ENCODE measurements around the gene MYH16. TPM values are rescaled to one million over a fixed set of nuclear protein-coding genes. Genes with fewer than 3 reads are reported as not detected.

MYH16 gene
- total and polyA plus RNA-seq, 9 of the 15 experiments (the other 6 are each of a cell fraction or from before 2014, with no cell fraction given) = 0.09 TPM; not detected in 8

DNA sequence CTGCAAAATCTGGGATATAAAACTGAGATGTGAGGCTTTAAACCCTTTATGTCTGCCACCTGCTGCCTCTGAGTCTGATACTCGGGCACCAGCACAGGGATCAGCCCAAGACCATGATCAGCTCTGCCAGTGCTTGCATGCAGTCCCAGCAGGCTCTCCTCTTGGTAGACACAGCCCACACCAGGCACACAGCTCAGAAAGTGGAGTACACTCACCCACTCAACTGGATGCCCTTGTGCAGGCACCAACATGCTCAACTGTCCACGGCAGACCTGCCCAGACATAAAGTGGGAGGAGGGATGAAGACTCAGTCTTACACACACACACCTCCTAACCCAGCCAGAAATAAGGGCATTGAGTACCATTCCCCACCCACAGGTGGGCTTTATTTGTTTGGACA lies 18.2 kb upstream of the MYH16 start:
- H4K20me1 ChIP-seq (replicated peaks; ENCODE audit: control insufficient read depth, insufficient read depth, low read length) = no peaks in the 10 kb centered on the region
- intact Hi-C loops (cut with micrococcal nuclease) = no loop called here
- no TSS peak for BruUV-seq (replicated peaks)
- no peak for ATAC-seq
- 0% methylated on average over 2 of the region's 2 CpGs for WGBS (ENCODE audit: insufficient coverage, low coverage, missing lambda C conversion rate)
- no peak overlapping the region for H2AFZ ChIP-seq (ENCODE audit: low read depth, low read length)
- no peaks in the 10 kb centered on the region for H3K36me3 ChIP-seq (ENCODE audit: control insufficient read depth, insufficient read depth, low read length)
- no peak for DNase-seq (ENCODE audit: extremely low read depth in 1 of 4, low spot score in 3 of 4)
- in situ Hi-C loops (cut with MboI) = no loop called here
- H3K4me1 ChIP-seq (replicated peaks in 1 of 2; ENCODE audit: control insufficient read depth in 2 of 2, insufficient read depth in 2 of 2, low read length in 2 of 2) = no peaks in the 10 kb centered on the region; a peak in 1 of 5 replicates
- no peak overlapping the region for H3K9ac ChIP-seq (ENCODE audit: insufficient read depth in 1 of 2, low read depth in 2 of 2, low read length in 2 of 2)
- no peaks in the 10 kb centered on the region for H3K79me2 ChIP-seq (ENCODE audit: control insufficient read depth, insufficient read depth, low read length)
- H3K9me1 ChIP-seq (ENCODE audit: control insufficient read depth, insufficient read depth, low read length) = no peaks in the 10 kb centered on the region
- no peak overlapping the region for H3K27ac ChIP-seq (ENCODE audit: extremely low read depth, low read depth, low read length)
- POLR2A ChIA-PET = no interaction called here
- CTCF ChIA-PET (ENCODE audit: low intra/inter-chr PET ratio) = no interaction called here
- FAIRE-seq = no peak
- no peaks in the 10 kb centered on the region for H3K9me3 ChIP-seq (replicated peaks; ENCODE audit: control insufficient read depth, insufficient read depth, low read depth, low read length)
- no peak overlapping the region for H3K4me2 ChIP-seq (ENCODE audit: insufficient read depth, low read length)
- no peak overlapping the region for H3K4me3 ChIP-seq
- peaks cover 32 to 69% of the 10 kb centered on the region in 2 experiments for H3K27me3 ChIP-seq (ENCODE audit: control insufficient read depth in 2 of 2, insufficient read depth in 2 of 2, low read length in 2 of 2)
- TF ChIP-seq, protein P1, sequence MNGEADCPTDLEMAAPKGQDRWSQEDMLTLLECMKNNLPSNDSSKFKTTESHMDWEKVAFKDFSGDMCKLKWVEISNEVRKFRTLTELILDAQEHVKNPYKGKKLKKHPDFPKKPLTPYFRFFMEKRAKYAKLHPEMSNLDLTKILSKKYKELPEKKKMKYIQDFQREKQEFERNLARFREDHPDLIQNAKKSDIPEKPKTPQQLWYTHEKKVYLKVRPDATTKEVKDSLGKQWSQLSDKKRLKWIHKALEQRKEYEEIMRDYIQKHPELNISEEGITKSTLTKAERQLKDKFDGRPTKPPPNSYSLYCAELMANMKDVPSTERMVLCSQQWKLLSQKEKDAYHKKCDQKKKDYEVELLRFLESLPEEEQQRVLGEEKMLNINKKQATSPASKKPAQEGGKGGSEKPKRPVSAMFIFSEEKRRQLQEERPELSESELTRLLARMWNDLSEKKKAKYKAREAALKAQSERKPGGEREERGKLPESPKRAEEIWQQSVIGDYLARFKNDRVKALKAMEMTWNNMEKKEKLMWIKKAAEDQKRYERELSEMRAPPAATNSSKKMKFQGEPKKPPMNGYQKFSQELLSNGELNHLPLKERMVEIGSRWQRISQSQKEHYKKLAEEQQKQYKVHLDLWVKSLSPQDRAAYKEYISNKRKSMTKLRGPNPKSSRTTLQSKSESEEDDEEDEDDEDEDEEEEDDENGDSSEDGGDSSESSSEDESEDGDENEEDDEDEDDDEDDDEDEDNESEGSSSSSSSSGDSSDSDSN (IDR thresholded peaks at IDR 0.05; ENCODE audit: borderline replicate concordance in 1 of 2, low read depth in 2 of 2, low read length in 2 of 2) = no peak
- no peak for TF ChIP-seq PPARD (CRISPR knock-in tag; IDR thresholded peaks at IDR 0.05)
- no peak for TF ChIP-seq ESRRA (IDR thresholded peaks at IDR 0.05; ENCODE audit: borderline replicate concordance, low read depth)
- TF ChIP-seq ZNF124 (CRISPR knock-in tag; IDR thresholded peaks at IDR 0.05) = no peak
- no peak for TF ChIP-seq HDAC8 (tag; IDR thresholded peaks at IDR 0.05)
- no peak for TF ChIP-seq MAFK (IDR thresholded peaks at IDR 0.05; ENCODE audit: low read length)
- no peak for TF ChIP-seq RBM25 (IDR thresholded peaks at IDR 0.05; ENCODE audit: low read depth, low read length, severe bottlenecking)
- TF ChIP-seq, protein P2, sequence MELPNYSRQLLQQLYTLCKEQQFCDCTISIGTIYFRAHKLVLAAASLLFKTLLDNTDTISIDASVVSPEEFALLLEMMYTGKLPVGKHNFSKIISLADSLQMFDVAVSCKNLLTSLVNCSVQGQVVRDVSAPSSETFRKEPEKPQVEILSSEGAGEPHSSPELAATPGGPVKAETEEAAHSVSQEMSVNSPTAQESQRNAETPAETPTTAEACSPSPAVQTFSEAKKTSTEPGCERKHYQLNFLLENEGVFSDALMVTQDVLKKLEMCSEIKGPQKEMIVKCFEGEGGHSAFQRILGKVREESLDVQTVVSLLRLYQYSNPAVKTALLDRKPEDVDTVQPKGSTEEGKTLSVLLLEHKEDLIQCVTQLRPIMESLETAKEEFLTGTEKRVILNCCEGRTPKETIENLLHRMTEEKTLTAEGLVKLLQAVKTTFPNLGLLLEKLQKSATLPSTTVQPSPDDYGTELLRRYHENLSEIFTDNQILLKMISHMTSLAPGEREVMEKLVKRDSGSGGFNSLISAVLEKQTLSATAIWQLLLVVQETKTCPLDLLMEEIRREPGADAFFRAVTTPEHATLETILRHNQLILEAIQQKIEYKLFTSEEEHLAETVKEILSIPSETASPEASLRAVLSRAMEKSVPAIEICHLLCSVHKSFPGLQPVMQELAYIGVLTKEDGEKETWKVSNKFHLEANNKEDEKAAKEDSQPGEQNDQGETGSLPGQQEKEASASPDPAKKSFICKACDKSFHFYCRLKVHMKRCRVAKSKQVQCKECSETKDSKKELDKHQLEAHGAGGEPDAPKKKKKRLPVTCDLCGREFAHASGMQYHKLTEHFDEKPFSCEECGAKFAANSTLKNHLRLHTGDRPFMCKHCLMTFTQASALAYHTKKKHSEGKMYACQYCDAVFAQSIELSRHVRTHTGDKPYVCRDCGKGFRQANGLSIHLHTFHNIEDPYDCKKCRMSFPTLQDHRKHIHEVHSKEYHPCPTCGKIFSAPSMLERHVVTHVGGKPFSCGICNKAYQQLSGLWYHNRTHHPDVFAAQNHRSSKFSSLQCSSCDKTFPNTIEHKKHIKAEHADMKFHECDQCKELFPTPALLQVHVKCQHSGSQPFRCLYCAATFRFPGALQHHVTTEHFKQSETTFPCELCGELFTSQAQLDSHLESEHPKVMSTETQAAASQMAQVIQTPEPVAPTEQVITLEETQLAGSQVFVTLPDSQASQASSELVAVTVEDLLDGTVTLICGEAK (IDR thresholded peaks at IDR 0.05) = no peak
- TF ChIP-seq, protein P2 (CRISPR knock-in tag; IDR thresholded peaks at IDR 0.05) = no peak
- TF ChIP-seq, protein P3, sequence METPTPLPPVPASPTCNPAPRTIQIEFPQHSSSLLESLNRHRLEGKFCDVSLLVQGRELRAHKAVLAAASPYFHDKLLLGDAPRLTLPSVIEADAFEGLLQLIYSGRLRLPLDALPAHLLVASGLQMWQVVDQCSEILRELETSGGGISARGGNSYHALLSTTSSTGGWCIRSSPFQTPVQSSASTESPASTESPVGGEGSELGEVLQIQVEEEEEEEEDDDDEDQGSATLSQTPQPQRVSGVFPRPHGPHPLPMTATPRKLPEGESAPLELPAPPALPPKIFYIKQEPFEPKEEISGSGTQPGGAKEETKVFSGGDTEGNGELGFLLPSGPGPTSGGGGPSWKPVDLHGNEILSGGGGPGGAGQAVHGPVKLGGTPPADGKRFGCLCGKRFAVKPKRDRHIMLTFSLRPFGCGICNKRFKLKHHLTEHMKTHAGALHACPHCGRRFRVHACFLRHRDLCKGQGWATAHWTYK (CRISPR knock-in tag; IDR thresholded peaks at IDR 0.05) = no peak
- no peak for TF ChIP-seq GABPB2 (CRISPR knock-in tag; conservative IDR thresholded peaks at IDR 0.05)

Measured in K562 (cell line).